SK-N-SH (cell line): ENCODE data around the gene C2orf92. TPM values are rescaled to one million over a fixed set of nuclear protein-coding genes. Genes with fewer than 3 reads are reported as not detected.

ENCODE experiments used
- CTCF ChIA-PET: fragments of 300-600, 350-600 bp; formaldehyde crosslinking; extraction: SDS; loops from one replicate; lab custom pipeline; 2021; lab: Yijun Ruan, JAX
- POLR2A ChIA-PET: fragments of 350-600 bp; sonication (Branson Sonifier 250); formaldehyde crosslinking; extraction: SDS; loops from one replicate; lab custom pipeline; 2020; ENCODE audit warnings: antibody characterized with exemption, inconsistent platforms; lab: Yijun Ruan, JAX
- DNase-seq: peaks from one replicate; pipeline ENCODE4 v3.0.0; 2012
- H2AFZ ChIP-seq: fragments of 200-600 bp; sonication (generic); 2 replicates; pipeline ENCODE4 v1.8.1; 2016; ENCODE audit warnings: antibody characterized with exemption, mild to moderate bottlenecking, low read depth
- H3F3A ChIP-seq: fragments of 200-600 bp; sonication (generic); replicated peaks from 2 replicates; pipeline ENCODE3; 2016; ENCODE audit warnings: antibody characterized with exemption, mild to moderate bottlenecking; ENCODE audit not compliant: insufficient read depth
- H3K27ac ChIP-seq, 2 experiments: fragments of 200-500 bp in 1 of 2; fragments of 200-600 bp in 1 of 2; sonication (Bioruptor generic) in 1 of 2; sonication (generic), shearing (Covaris generic) in 1 of 2; 2 replicates each; pipeline versions ENCODE4 v1.5.1 to v1.6.1; 2014 to 2016; ENCODE audit warnings: low read depth in 2 of 2, inconsistent platforms in 1 of 2, low read length in 1 of 2, mild to moderate bottlenecking in 1 of 2, mixed read lengths in 1 of 2
- H3K27me3 ChIP-seq: fragments of 200-600 bp; sonication (generic), shearing (Covaris generic); 2 replicates; pipeline ENCODE4 v1.6.1; 2016; ENCODE audit warnings: mixed run types; ENCODE audit not compliant: insufficient read depth
- H3K36me3 ChIP-seq, 2 experiments: fragments of 200-500 bp in 1 of 2; fragments of 200-600 bp in 1 of 2; sonication (Bioruptor generic) in 1 of 2; sonication (generic) in 1 of 2; replicated peaks in 1 of 2; 2 replicates each; pipeline versions ENCODE3 to v1.5.1; 2014 to 2016; ENCODE audit warnings: low read length in 1 of 2, mild to moderate bottlenecking in 1 of 2; ENCODE audit not compliant: insufficient read depth in 2 of 2, control insufficient read depth in 1 of 2
- H3K4me1 ChIP-seq, 2 experiments: fragments of 200-500 bp in 1 of 2; fragments of 200-600 bp in 1 of 2; sonication (Bioruptor generic) in 1 of 2; sonication (generic), shearing (Covaris generic) in 1 of 2; 2 replicates each; pipeline versions ENCODE4 v1.5.1 to v1.6.1; 2014 to 2016; ENCODE audit warnings: low read depth in 1 of 2, low read length in 1 of 2, mixed run types in 1 of 2; ENCODE audit not compliant: insufficient read depth in 2 of 2, control insufficient read depth in 1 of 2
- H3K4me2 ChIP-seq: fragments of 200-600 bp; sonication (generic), shearing (Covaris generic); 2 replicates; pipeline ENCODE4 v1.6.1; 2017; ENCODE audit warnings: mixed run types
- H3K4me3 ChIP-seq, 2 experiments: fragments of 200-500 bp in 1 of 2; fragments of 200-600 bp in 1 of 2; sonication (Bioruptor generic) in 1 of 2; sonication (generic), shearing (Covaris generic) in 1 of 2; 2 replicates each; pipeline versions ENCODE4 v1.5.1 to v1.8.1; 2014 to 2016; ENCODE audit warnings: low read depth in 2 of 2, inconsistent platforms in 1 of 2, low read length in 1 of 2, mild to moderate bottlenecking in 1 of 2, mixed read lengths in 1 of 2, moderate library complexity in 1 of 2
- H3K79me2 ChIP-seq: fragments of 200-600 bp; sonication (generic); 2 replicates; pipeline ENCODE4 v1.8.1; 2017; ENCODE audit warnings: mild to moderate bottlenecking; ENCODE audit not compliant: insufficient read depth
- H3K9ac ChIP-seq: fragments of 200-600 bp; sonication (generic); 2 replicates; pipeline ENCODE4 v1.6.1; 2017; ENCODE audit warnings: mixed run types
- H3K9me2 ChIP-seq: fragments of 200-600 bp; sonication (generic); 2 replicates; pipeline ENCODE4 v1.6.1; 2017; ENCODE audit warnings: mixed run types
- H3K9me3 ChIP-seq: fragments of 200-600 bp; sonication (generic); 2 replicates; pipeline ENCODE4 v1.6.1; 2017; ENCODE audit warnings: mixed run types, mild to moderate bottlenecking, moderate library complexity
- H4K20me1 ChIP-seq: fragments of 200-600 bp; sonication (generic); 2 replicates; pipeline ENCODE4 v1.6.1; 2017; ENCODE audit warnings: mild to moderate bottlenecking, mixed run types; ENCODE audit not compliant: insufficient read depth
- CHD2 ChIP-seq: fragments of 150-350 bp; IDR thresholded peaks from 2 replicates; pipeline ENCODE4 v1.6.1; 2018; ENCODE audit warnings: low read length; ENCODE audit not compliant: partially characterized antibody
- CTCF ChIP-seq: fragments of 200-600 bp; sonication (generic); IDR thresholded peaks from 2 replicates; pipeline ENCODE4 v1.6.1; 2017; ENCODE audit warnings: antibody characterized with exemption, mild to moderate bottlenecking, moderate library complexity
- ELF1 ChIP-seq: IDR thresholded peaks from 2 replicates; pipeline ENCODE4 v1.4.0; 2012
- EP300 ChIP-seq, 2 experiments: IDR thresholded peaks; 2 replicates each; pipeline versions ENCODE4 v1.4.0 to v1.6.1; 2012; ENCODE audit warnings: borderline replicate concordance in 1 of 2, low read depth in 1 of 2, low read length in 1 of 2
- EZH2phosphoT487 ChIP-seq: fragments of 200-600 bp; sonication (generic); IDR thresholded peaks from 2 replicates; pipeline ENCODE4 v1.6.1; 2017; ENCODE audit warnings: low read depth, mixed run types, mild to moderate bottlenecking, antibody characterized with exemption, moderate library complexity, borderline replicate concordance
- FOXJ3 ChIP-seq: sonication (generic); formaldehyde crosslinking; IDR thresholded peaks from 2 replicates; pipeline ENCODE4 v1.5.1; 2020; ENCODE audit warnings: mild to moderate bottlenecking, missing genetic modification reagents
- IRF3 ChIP-seq: fragments of 150-350 bp; IDR thresholded peaks from 2 replicates; pipeline ENCODE4 v1.6.1; 2016; ENCODE audit warnings: mild to moderate bottlenecking, low read depth, low read length
- JUND ChIP-seq: IDR thresholded peaks from 2 replicates; pipeline ENCODE4 v1.4.0; 2012
- MAX ChIP-seq: IDR thresholded peaks from 2 replicates; pipeline ENCODE4 v1.4.0; 2012; ENCODE audit warnings: low read depth
- NRF1 ChIP-seq: IDR thresholded peaks from 2 replicates; pipeline ENCODE4 v1.6.1; 2012; ENCODE audit warnings: low read depth, mild to moderate bottlenecking, low read length
- POLR2AphosphoS5 ChIP-seq: IDR thresholded peaks from 2 replicates; pipeline ENCODE4 v1.6.1; 2012; ENCODE audit warnings: low read depth, low read length
- RFX5 ChIP-seq: IDR thresholded peaks from 2 replicates; pipeline ENCODE4 v1.6.1; 2012; ENCODE audit warnings: mild to moderate bottlenecking, improper control_type of control experiment, low read length
- RXRA ChIP-seq: IDR thresholded peaks from 2 replicates; pipeline ENCODE4 v1.4.0; 2012; ENCODE audit warnings: low read depth, mild to moderate bottlenecking, borderline replicate concordance
- TAF1 ChIP-seq: IDR thresholded peaks from 2 replicates; pipeline ENCODE4 v1.6.1; 2012; ENCODE audit warnings: low read depth, mild to moderate bottlenecking, low read length, moderate library complexity, borderline replicate concordance
- TCF12 ChIP-seq: IDR thresholded peaks from 2 replicates; pipeline ENCODE4 v1.4.0; 2012
- TEAD4 ChIP-seq: IDR thresholded peaks from 2 replicates; pipeline ENCODE4 v1.4.0; 2012; ENCODE audit warnings: mild to moderate bottlenecking, borderline replicate concordance; ENCODE audit not compliant: insufficient read depth
- USF1 ChIP-seq: IDR thresholded peaks from 2 replicates; pipeline ENCODE4 v1.4.0; 2012; ENCODE audit warnings: low read depth, borderline replicate concordance
- USF2 ChIP-seq: fragments of 150-350 bp; IDR thresholded peaks from 2 replicates; pipeline ENCODE4 v1.6.1; 2017; ENCODE audit warnings: antibody characterized with exemption, low read length, low read depth, borderline replicate concordance
- YY1 ChIP-seq: IDR thresholded peaks from 2 replicates; pipeline ENCODE4 v1.4.0; 2012; ENCODE audit warnings: low read depth, mild to moderate bottlenecking
- WGBS: methylation state at CpG from one replicate; pipeline ENCODE4 v1.1.6; 2017; ENCODE audit warnings: low lambda C conversion rate; 5-methylcytosine and 5-hydroxymethylcytosine counted together
- polyA plus RNA-seq, 3 experiments: library from polyadenylated mRNA; depleted of rRNA; stranded (reverse); fragments of >200 nt; gene quantifications; 2 replicates each; pipeline ENCODE4 v1.2.3, GENCODE V29; 2012

C2orf92 gene
- polyA plus RNA-seq, 1 of the 3 experiments (the other 2 are of a cell fraction), result 3.1 TPM

GRCh38 chr2:97750017-97750416 lies 80.5 kb downstream of the C2orf92 start:
- Histone ChIP-seq H3K4me1 (peaks cover 0 to 4% of the 10 kb centered on the region in 2 experiments; a peak in 1 of 4 replicates), H3K4me3 (no peak overlapping the region)
- CTCF ChIA-PET, result interaction anchor here (1.1 to 6.0 kb wide), 2 partner anchors 9 to 50 kb away, joined by 6 to 37 read pairs; no protein-coding TSS in a partner anchor

More at GRCh38 chr2:97750017-97750416, 80.5 kb downstream of the C2orf92 start:
- no peaks in the 10 kb centered on the region for H3K9me3 ChIP-seq
- H3K79me2 ChIP-seq, result no peaks in the 10 kb centered on the region
- H3K9ac ChIP-seq, result no peak overlapping the region
- no peak overlapping the region for H3K27ac ChIP-seq
- no peak for TF ChIP-seq JUND
- TF ChIP-seq IRF3, result no peak
- no peak for TF ChIP-seq NRF1
- TF ChIP-seq RXRA, result no peak
- TF ChIP-seq TEAD4, result no peak
- TF ChIP-seq EZH2phosphoT487, result no peak
- no peak for TF ChIP-seq TCF12
- TF ChIP-seq CHD2, result no peak
- TF ChIP-seq EP300 (IDR thresholded peaks at IDR 0.05; ENCODE audit: borderline replicate concordance in 1 of 2, low read depth in 1 of 2, low read length in 1 of 2), result no peak
- TF ChIP-seq FOXJ3, result no peak
- TF ChIP-seq ELF1, result no peak
- no peak for TF ChIP-seq CTCF
- no peak for TF ChIP-seq RFX5
- no peak for TF ChIP-seq TAF1
- no peak for TF ChIP-seq MAX
- TF ChIP-seq POLR2AphosphoS5, result no peak
- TF ChIP-seq USF1, result no peak
- no peak for TF ChIP-seq YY1
- no peak for TF ChIP-seq USF2
- POLR2A ChIA-PET, result no interaction called here
- WGBS, result no CpG with 5 or more reads among the region's 4 CpGs
- H4K20me1 ChIP-seq, result no peaks in the 10 kb centered on the region
- H3K9me2 ChIP-seq, result no peaks in the 10 kb centered on the region
- H3F3A ChIP-seq, result no peaks in the 10 kb centered on the region
- no peak overlapping the region for H2AFZ ChIP-seq
- peaks cover under 1 to 15% of the 10 kb centered on the region in 2 experiments for H3K36me3 ChIP-seq
- no peak overlapping the region for H3K4me2 ChIP-seq
- H3K27me3 ChIP-seq, result no peaks in the 10 kb centered on the region
- no peak for DNase-seq
